K562 (cell line): ENCODE results near the gene ASMTL. TPM values are rescaled to one million over a fixed set of nuclear protein-coding genes. Genes with fewer than 3 reads are reported as not detected.
"Not testable (repeated sequence)": the region's sequence is repeated elsewhere in the genome, so short reads cannot be mapped to it uniquely, and the experiment has no call there.

Source experiments
- ATAC-seq: fragments of 200-7000 bp; cut with Tn5 transposase; 3 replicates; pipeline ENCODE4 v1.9.1; 2020; ENCODE audit warnings: moderate library complexity
- BruUV-seq: library from RNA; stranded (reverse); fragments of 400-500 nt; replicated peaks from 2 replicates; lab custom pipeline; 2021; lab: Mats Ljungman, UMichigan
- CTCF ChIA-PET: fragments of 300-600 bp; formaldehyde crosslinking; extraction: SDS; loops from one replicate; lab custom pipeline; 2021; ENCODE audit warnings: low intra/inter-chr PET ratio; lab: Yijun Ruan, JAX
- POLR2A ChIA-PET: fragments of 300-600, 350-650 bp; sonication (Branson Sonifier 250); formaldehyde crosslinking; extraction: SDS; loops from one replicate; lab custom pipeline; 2021; ENCODE audit warnings: antibody characterized with exemption, inconsistent platforms; lab: Yijun Ruan, JAX
- DNase-seq, 4 experiments: peaks; one replicate each; pipeline versions ENCODE4 v3.0.0 to v3.0.0-alpha.2; 2011 to 2018; ENCODE audit warnings: low spot score in 3 of 4, mixed read lengths in 3 of 4; ENCODE audit errors: extremely low read depth in 1 of 4
- FAIRE-seq: peaks from 2 replicates; lab custom pipeline; 2011; peaks lifted over from hg19 to GRCh38; lab: Jason Lieb, UNC
- H2AFZ ChIP-seq: 2 replicates; pipeline ENCODE4 v1.6.0; 2011; ENCODE audit warnings: low read depth, low read length, control low read depth, inconsistent platforms
- H3K27ac ChIP-seq: fragments of 200-600 bp; 3 replicates; pipeline ENCODE4 v1.8.0; 2011; ENCODE audit warnings: low read depth, mild to moderate bottlenecking, control low read depth, inconsistent platforms, low read length, moderate library complexity, mixed read lengths; ENCODE audit errors: extremely low read depth
- H3K27me3 ChIP-seq, 2 experiments: fragments of 300-600 bp in 1 of 2; 2 replicates in 1 of 2; 3 replicates in 1 of 2; pipeline versions ENCODE4 v1.6.0 to v1.8.0; 2011; ENCODE audit warnings: inconsistent platforms in 2 of 2, low read length in 2 of 2, mild to moderate bottlenecking in 1 of 2, mixed read lengths in 1 of 2, moderate library complexity in 1 of 2; ENCODE audit not compliant: control insufficient read depth in 2 of 2, insufficient read depth in 2 of 2
- H3K36me3 ChIP-seq: fragments of 300-600 bp; 3 replicates; pipeline ENCODE4 v1.8.0; 2011; ENCODE audit warnings: mild to moderate bottlenecking, low read length, inconsistent platforms; ENCODE audit not compliant: control insufficient read depth, insufficient read depth
- H3K4me1 ChIP-seq, 2 experiments: fragments of 200-600 bp in 1 of 2; replicated peaks in 1 of 2; 2 replicates in 1 of 2; 3 replicates in 1 of 2; pipeline versions ENCODE4 v1.5.1 to v1.8.0; 2011; ENCODE audit warnings: inconsistent platforms in 2 of 2, low read length in 2 of 2, mild to moderate bottlenecking in 1 of 2, mixed read lengths in 1 of 2, moderate library complexity in 1 of 2; ENCODE audit not compliant: control insufficient read depth in 2 of 2, insufficient read depth in 2 of 2
- H3K4me2 ChIP-seq: 2 replicates; pipeline ENCODE4 v1.6.1; 2011; ENCODE audit warnings: low read length, control low read depth, inconsistent platforms, mixed read lengths; ENCODE audit not compliant: insufficient read depth
- H3K4me3 ChIP-seq: fragments of 200-600 bp; sonication (generic), shearing (Covaris generic); 2 replicates; pipeline ENCODE4 v1.5.1; 2016; ENCODE audit warnings: control low read depth, inconsistent platforms
- H3K79me2 ChIP-seq: fragments of 200-600 bp; 3 replicates; pipeline ENCODE4 v1.8.0; 2011; ENCODE audit warnings: low read length, inconsistent platforms; ENCODE audit not compliant: control insufficient read depth, insufficient read depth
- H3K9ac ChIP-seq, 2 experiments: 2 replicates each; pipeline versions ENCODE4 v1.6.0 to v1.6.1; 2011; ENCODE audit warnings: low read depth in 2 of 2, low read length in 2 of 2, control low read depth in 1 of 2, inconsistent platforms in 1 of 2, mild to moderate bottlenecking in 1 of 2, mixed read lengths in 1 of 2; ENCODE audit not compliant: insufficient read depth in 1 of 2
- H3K9me1 ChIP-seq: one replicate; pipeline ENCODE4 v1.6.0; 2011; ENCODE audit warnings: inconsistent platforms, mild to moderate bottlenecking, low read length, moderate library complexity; ENCODE audit not compliant: control insufficient read depth, insufficient read depth
- H3K9me3 ChIP-seq: replicated peaks from 2 replicates; pipeline ENCODE4 v1.5.1; 2011; ENCODE audit warnings: low read depth, low read length, inconsistent platforms; ENCODE audit not compliant: control insufficient read depth, insufficient read depth
- H4K20me1 ChIP-seq: replicated peaks from 2 replicates; pipeline ENCODE4 v1.6.1; 2011; ENCODE audit warnings: low read length, inconsistent platforms, mixed read lengths; ENCODE audit not compliant: control insufficient read depth, insufficient read depth
- GABPB2 ChIP-seq: fragments of 250-450 bp; sonication (Bioruptor Pico); conservative IDR thresholded peaks from 2 replicates; pipeline ENCODE4 v1.5.1; 2021; ENCODE audit warnings: mild to moderate bottlenecking
- PRPF4 ChIP-seq: fragments of 200-400 bp; formaldehyde crosslinking; IDR thresholded peaks from one replicate; pipeline ENCODE4 v1.6.1; 2017; ENCODE audit warnings: low read length, low read depth, mild to moderate bottlenecking; ENCODE audit not compliant: insufficient read depth, poor library complexity, severe bottlenecking
- PTRF ChIP-seq: fragments of 450-650 bp; IDR thresholded peaks from 2 replicates; pipeline ENCODE4 v1.6.1; 2016; ENCODE audit warnings: mild to moderate bottlenecking, missing genetic modification characterization, missing compliant biosample characterization
- RBM39 ChIP-seq: fragments of 200-400 bp; formaldehyde crosslinking; optimal IDR thresholded peaks from 2 replicates; pipeline ENCODE3; 2018; ENCODE audit warnings: low read depth, low read length
- RERE ChIP-seq: sonication (generic); formaldehyde crosslinking; IDR thresholded peaks from 2 replicates; pipeline ENCODE4 v1.8.0; 2023; ENCODE audit warnings: missing genetic modification reagents, mild to moderate bottlenecking, borderline replicate concordance
- TFAM ChIP-seq: fragments of 250-450 bp; sonication (Bioruptor Pico); conservative IDR thresholded peaks from 2 replicates; pipeline ENCODE4 v1.5.0; 2021; ENCODE audit warnings: mild to moderate bottlenecking, moderate library complexity
- ZEB2 ChIP-seq: fragments of 450-650 bp; IDR thresholded peaks from 2 replicates; pipeline ENCODE4 v1.6.1; 2016
- ZFP91 ChIP-seq: sonication (generic); formaldehyde crosslinking; IDR thresholded peaks from 2 replicates; pipeline ENCODE4 v1.8.0; 2022; ENCODE audit warnings: mild to moderate bottlenecking, missing genetic modification reagents
- ZNF197 ChIP-seq: fragments of 200-800 bp; sonication (Bioruptor generic); IDR thresholded peaks from 2 replicates; pipeline ENCODE4 v1.6.1; 2016; ENCODE audit warnings: low read depth, missing genetic modification characterization, missing compliant biosample characterization
- WGBS: fragments of 100-300 bp; shearing (Covaris generic); methylation state at CpG from one replicate; pipeline ENCODE4 v1.1.6; 2016; ENCODE audit warnings: low coverage, mixed read lengths; ENCODE audit not compliant: insufficient coverage; ENCODE audit errors: missing lambda C conversion rate; 5-methylcytosine and 5-hydroxymethylcytosine counted together
- in situ Hi-C: fragments of 300-500 bp; cut with MboI; formaldehyde crosslinking; loops from 4 replicates; pipeline ENCODE4 v1.15.0; 2018; ENCODE audit warnings: inconsistent platforms, mixed read lengths
- intact Hi-C: fragments of 100-400 bp; cut with micrococcal nuclease; formaldehyde crosslinking; loops from 2 replicates; pipeline ENCODE4 v1.14.2; 2022
- polyA plus RNA-seq, 8 experiments: library from polyadenylated mRNA; depleted of rRNA in 4 of 8; stranded (reverse) in 5 of 8; unstranded in 3 of 8; fragments of >200 nt; fragmentation: Nextera tagmentation in 2 of 8; fragmentation: Illumina TruSeq in 1 of 8; extraction: Ambion mirVana in 2 of 8; extraction: Trizol in 1 of 8; gene quantifications; 2 replicates each; pipeline versions ENCODE4 v1.2.1 to v1.2.3, GENCODE V29; 2011 to 2014; ENCODE audit warnings: inconsistent platforms in 1 of 8, missing spikeins in 1 of 8
- total RNA-seq, 7 experiments: library from RNA; depleted of rRNA in 6 of 7; stranded (reverse); fragments of >200 nt in 6 of 7; fragmentation: Illumina TruSeq in 2 of 7; extraction: Trizol in 2 of 7; gene quantifications; 2 replicates each; pipeline versions ENCODE4 v1.2.1 to v1.2.3, GENCODE V29; 2011 to 2021; ENCODE audit warnings: low replicate concordance in 1 of 7

Gene ASMTL
- total and polyA plus RNA-seq, 9 of the 15 experiments (the other 6 are each of a cell fraction or from before 2014, with no cell fraction given): 0.56 to 20.6 (median 7.6) TPM

GRCh38 chrX:1426321-1426720 lies 26.4 kb downstream of the ASMTL start:
- intact Hi-C loops, H3K4me1 ChIP-seq, in situ Hi-C loops, POLR2A ChIA-PET, BruUV-seq, DNase-seq, H3K4me2 ChIP-seq, H3K27me3 ChIP-seq, H3K36me3 ChIP-seq, FAIRE-seq, H2AFZ ChIP-seq, H3K27ac ChIP-seq, H4K20me1 ChIP-seq, H3K4me3 ChIP-seq, H3K79me2 ChIP-seq, H3K9ac ChIP-seq, H3K9me3 ChIP-seq, H3K9me1 ChIP-seq, CTCF ChIA-PET, ATAC-seq: not testable (repeated sequence)
- 87% methylated on average over 10 of the region's 16 CpGs for WGBS

- Histone ChIP-seq H3K4me1 (peaks cover 0 to 4% of the 10 kb centered on the region in 2 experiments; a peak in 2 of 5 replicates), H3K4me3 (no peak overlapping the region)
- BruUV-seq: no TSS peak
- TF ChIP-seq ZNF197 (CRISPR knock-in tag) (no peak), ZEB2 (no peak), RERE (no peak), TFAM (CRISPR knock-in tag) (no peak), ZFP91 (no peak), PRPF4 (no peak), PTRF (tag) (no peak), RBM39 (no peak), GABPB2 (CRISPR knock-in tag) (no peak)
These were observed 27.3 kb downstream of the ASMTL start for GRCh38 chrX:1425381-1425780.

More at GRCh38 chrX:1425381-1425780, 27.3 kb downstream of the ASMTL start:
- Histone ChIP-seq H3K9me1 (no peaks in the 10 kb centered on the region), H3K27me3 (no peaks in the 10 kb centered on the region), H3K27ac (no peak overlapping the region), H3K36me3 (peaks cover 11% of the 10 kb centered on the region; the same call in 2 of the 3 replicates), H4K20me1 (no peaks in the 10 kb centered on the region), H3K79me2 (no peaks in the 10 kb centered on the region), H3K4me2 (no peak overlapping the region), H3K9ac (no peak overlapping the region), H2AFZ (no peak overlapping the region), H3K9me3 (no peaks in the 10 kb centered on the region; the same call in 1 of the 2 replicates)
- in situ Hi-C loops: no loop called here
- CTCF ChIA-PET: no interaction called here
- ATAC-seq: no peak
- 67% methylated on average over 8 of the region's 10 CpGs for WGBS
- no peak for DNase-seq
- FAIRE-seq: no peak
- intact Hi-C loops: no loop called here
- POLR2A ChIA-PET: no interaction called here
